ENCODE results near the gene MBD3L5. TPM values are rescaled to one million over a fixed set of nuclear protein-coding genes. Genes with fewer than 3 reads are reported as not detected.
"Not testable (repeated sequence)": the region's sequence is repeated elsewhere in the genome, so short reads cannot be mapped to it uniquely, and the experiment has no call there.

Gene MBD3L5
- not detected in 2 replicates for total RNA-seq

DNA sequence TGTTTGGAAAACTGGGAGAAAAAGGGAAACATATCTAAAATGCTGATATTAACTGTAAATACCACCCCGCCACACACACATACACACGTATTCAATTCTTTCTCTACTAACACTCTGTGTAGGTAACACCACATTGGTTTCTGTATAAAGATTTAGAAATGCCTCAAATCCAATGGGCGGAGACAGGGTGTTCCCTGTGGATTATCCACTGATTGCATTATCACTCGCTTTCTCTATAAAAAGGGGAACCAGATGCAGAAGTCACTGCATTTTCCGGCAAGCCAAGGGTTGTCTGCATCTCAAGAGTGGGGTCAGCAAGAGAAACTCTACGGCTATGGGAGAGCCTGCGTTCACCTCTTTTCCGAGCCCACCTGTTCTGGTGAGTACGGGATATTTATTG, at the start of gene MBD3L5:
Gene MBD3L5 (plus strand): TSS at position 301 of the 400 bp plus-strand sequence. CDS start 34 bp downstream, at position 335.
- not testable (repeated sequence) for DNase-seq (ENCODE audit: low read depth, low spot score)

DNA sequence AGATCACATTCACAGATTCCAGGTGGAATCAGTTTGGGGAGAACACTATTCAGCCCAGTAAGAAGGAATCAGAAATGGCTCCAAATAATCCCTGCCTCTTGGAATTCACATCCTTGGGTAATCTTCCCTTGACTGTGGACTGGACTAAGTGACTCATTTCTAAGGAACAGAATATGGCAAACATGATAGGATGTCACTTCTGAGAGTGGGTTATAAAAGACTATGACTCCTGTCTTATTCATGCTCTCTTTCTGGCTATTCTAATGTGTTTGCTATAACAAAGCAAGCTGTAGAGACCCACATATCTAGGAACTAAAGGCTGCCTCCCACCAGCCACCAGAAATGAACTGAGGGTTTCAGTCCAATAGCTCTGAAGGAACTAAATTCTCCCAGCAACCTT, 46.9 kb upstream of the MBD3L5 start:
- DNase-seq (ENCODE audit: low read depth, low spot score) = no peak

DNA sequence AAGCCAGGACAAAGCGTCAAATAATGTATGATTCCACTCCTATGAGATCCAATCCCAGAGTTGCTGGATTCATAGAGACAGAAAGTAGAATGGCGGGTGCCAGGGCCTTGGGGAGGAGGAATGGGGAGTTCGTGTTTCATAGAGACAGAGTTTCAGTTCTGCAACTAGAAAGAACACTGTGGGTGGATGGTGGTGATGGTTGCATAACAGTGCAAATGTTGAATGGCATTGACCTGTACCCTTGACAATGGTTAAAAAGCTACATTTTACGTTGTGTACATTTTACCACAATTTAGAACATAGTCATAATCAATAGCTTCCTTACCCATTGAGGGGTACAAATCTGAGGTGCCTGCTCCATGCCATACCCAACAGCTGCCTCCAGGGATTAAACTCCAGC, 42.5 kb upstream of the MBD3L5 start:
- no peak for DNase-seq (ENCODE audit: low read depth, low spot score)

DNA sequence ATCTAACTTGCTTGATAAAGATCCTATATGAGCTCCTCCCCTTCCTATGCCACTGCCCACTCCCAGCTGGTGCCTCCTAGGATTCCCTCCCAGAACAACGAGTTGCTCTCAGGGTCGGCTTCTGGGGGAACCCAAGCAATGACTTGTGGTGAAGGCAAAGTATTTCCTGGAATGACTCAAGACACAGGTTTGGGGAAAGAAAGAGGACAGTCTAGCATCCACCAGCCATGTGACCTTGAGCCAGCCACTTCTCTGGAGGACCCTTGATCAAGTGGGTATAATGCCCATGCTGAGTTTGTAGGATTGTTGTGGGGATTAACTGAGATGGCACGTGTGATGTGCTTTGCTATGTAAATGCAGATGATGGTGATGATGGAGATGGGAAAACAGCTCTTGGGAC, 42.1 kb upstream of the MBD3L5 start:
- DNase-seq (ENCODE audit: low read depth, low spot score) = no peak

DNA sequence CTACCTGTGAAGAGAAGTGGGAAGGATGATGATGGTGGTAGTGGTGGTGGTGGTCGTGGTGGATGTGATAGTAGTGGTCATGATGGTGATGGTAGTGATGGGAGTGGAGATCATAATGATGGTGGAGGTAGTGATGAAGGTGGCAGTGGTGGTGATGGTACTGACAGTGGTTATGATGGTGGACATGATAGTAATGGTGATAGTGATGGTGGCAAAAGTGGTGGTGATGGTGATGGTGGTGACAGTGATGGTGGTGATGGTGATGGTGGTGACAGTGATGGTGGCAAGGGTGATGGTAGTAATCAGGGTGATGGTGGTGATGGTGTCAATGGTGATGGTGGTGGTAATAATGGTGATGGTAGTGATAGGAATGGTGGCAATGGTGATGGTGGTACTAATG, 35.3 kb upstream of the MBD3L5 start:
- no peak for DNase-seq (ENCODE audit: low read depth, low spot score)

DNA sequence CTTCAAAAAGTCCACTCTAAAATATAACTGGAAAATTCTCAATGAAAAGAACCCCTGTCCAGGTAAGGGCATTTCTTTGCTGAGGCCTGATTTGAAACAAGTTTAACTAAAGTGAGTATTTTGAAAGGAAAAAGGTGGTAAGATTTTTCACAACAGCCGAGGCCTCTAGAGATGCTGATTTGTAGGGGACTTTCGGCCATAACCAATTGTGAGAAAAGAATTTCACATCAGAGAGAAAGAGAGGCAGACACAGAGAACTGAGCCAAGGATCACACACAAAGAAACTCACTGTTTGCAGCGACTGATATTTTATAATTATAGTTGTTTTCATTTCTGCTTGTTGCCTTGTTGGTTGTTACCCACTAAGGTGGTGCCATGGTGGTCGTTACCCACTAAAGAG, 33.6 kb upstream of the MBD3L5 start:
- no peak for DNase-seq (ENCODE audit: low read depth, low spot score)

DNA sequence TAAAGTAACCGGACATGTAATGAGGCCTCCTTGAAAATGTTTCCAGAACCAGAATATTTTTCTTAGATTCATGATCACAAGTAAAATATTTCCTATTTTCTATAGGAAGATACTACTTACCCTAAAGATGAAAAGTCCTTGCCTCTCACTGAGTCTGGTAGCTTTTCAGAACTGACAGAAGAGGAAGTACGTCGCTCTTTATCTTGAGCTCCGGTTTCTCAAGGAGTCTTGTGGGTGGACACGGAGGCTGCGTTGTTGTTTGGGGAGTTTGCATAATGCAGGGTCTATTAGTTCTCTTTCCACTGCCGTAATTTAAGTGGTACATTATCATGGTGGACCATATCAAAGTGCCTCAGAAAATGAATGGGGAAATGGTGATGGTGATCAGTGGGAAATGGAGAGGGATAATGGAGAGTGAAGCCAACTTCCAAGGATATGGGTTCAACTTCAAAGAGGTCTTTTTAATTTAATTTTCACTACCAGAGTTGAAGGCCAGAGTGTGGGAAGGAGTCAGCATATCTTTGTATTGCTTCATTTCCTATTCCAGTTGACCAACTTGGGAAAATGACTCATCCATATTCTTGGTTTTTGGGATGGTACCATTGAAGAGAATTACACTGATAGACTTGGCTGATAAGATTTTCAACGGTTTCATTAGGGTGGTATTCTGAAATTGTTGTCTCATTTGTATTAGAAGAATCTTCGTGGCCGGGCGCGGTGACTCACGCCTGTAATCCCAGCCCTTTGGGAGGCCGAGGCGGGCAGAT, 32.5 kb upstream of the MBD3L5 start:
- no peak for DNase-seq (ENCODE audit: low read depth, low spot score)

DNA sequence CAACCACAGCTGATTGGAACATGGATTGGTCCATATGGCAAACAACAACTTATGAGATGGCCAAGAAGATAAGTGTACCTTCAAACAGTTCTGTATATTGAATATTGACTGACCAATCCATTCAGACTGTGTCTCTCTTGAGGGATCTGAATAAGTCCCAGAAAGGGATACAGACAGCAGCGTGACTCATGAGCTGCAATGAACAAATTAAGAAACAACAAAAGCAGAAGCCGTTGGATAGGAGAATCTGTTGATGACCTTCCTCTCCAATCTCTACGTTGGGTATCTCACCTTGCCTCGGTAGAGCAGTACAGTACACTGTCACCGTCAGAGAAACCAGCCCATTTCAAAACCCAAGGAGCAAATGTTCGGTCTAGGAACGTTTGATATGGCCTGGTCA, 30.4 kb upstream of the MBD3L5 start:
- DNase-seq (ENCODE audit: low read depth, low spot score) = no peak

DNA sequence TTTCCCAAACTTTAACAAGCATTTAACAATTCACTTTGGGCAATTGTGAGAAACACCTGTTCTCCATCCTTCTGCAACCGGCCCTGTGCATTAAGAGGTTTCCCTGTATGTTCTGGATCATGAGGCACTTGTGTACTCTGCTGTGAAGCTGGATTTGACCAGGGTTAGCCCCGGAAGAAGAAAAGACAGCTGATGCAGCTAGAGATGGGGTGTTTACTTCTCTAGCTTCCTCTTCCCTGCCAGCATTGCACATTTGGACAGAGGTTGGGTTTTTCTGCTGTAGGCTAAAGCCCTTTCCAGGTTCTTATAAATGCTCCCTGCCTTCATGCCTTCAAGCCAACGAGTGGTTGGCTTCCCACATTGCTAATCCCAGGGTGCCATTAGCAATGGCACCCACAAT, 30.0 kb upstream of the MBD3L5 start:
- no peak for DNase-seq (ENCODE audit: low read depth, low spot score)

DNA sequence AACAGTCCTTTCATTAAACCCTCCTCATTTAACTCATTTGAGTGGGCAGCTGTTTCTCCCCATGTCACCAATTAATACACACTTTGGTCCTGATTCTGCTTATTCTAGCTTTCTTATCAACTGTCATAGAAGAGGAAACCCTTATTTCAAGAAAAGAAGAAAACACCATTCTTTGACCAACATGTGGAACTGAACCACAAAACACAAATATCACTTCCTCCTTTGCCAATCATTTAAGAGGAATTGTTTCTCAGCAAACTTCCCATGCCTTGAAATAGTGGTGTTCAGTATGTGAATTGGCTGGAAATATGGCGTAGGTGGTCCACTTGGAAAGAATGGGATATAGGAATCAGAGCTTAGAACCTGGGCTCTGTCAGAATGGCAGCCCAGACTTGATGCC, 29.6 kb upstream of the MBD3L5 start:
- DNase-seq (ENCODE audit: low read depth, low spot score) = no peak

DNA sequence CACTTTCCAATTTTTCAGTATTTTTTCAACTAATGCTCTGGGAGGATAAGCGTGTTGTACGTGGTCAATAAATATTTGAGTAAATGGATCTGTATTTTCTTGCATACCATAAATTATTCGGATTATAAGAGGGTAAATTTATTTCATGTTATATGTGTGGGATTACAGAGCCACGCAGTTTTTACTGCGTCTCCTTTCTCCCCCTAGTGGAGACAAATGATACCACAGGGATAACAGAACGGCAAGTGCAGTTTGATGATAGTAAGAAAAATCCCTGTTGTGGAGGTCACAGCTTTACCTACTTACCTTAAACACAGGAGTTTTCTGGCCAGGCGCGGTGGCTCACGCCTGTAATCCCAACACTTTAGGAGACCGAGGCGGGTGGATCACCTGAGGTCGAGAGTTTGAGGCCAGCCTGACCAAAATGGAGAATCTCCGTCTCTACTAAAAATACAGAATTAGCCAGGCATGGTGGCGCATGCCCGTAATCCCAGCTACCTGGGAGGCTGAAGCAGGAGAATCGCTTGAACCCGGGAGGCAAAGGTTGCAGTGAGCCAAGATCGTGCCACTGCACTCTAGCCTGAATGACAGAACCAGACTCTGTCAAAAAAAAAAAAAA, 26.0 kb upstream of the MBD3L5 start:
- DNase-seq (ENCODE audit: low read depth, low spot score) = no peak

DNA sequence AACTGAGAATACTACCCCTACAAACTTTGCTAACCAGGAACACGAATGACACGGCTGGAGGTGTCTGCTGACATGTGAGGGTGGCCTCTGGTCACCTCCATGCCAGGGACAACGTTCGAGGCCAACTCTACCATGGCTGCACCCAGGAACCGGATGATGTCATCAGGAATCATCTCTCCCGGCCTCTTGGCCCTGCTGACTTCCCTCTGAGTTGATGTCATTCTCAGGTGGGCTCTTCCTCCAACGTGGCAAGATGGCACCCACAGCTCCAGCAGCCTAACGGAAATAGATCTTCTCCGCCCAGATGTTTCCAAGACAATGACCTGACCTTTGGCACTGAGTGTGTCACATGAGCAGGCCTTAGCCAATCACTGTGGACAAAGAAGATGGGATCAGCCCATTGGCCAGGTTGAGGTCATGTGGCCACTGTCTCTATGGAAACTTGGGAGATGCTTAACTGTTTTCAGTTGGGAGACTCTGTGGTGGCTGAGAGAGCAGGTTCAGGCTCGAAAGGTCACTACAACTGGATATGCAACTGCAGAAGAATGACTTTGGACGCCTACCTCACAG, 24.2 kb upstream of the MBD3L5 start:
- DNase-seq (ENCODE audit: low read depth, low spot score) = no peak

DNA sequence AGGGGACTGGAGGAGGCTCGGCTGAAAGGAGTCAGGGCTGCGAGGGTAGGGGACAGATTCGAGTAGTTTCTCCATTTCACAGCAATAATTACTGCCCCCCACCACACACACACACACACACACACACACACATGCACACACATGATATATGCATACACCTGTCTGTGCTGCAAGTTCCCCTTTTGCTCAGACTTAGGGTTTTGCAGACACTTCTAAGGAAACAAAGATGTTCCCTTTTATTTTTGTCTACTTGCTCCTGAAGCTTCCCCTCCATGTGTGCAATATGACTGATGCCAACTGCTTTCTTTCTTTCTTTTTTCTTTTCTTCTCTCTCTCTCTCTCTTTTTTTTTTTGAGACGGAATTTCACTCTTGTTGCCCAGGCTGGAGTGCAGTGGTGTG, 22.5 kb upstream of the MBD3L5 start:
- DNase-seq (ENCODE audit: low read depth, low spot score) = no peak

DNA sequence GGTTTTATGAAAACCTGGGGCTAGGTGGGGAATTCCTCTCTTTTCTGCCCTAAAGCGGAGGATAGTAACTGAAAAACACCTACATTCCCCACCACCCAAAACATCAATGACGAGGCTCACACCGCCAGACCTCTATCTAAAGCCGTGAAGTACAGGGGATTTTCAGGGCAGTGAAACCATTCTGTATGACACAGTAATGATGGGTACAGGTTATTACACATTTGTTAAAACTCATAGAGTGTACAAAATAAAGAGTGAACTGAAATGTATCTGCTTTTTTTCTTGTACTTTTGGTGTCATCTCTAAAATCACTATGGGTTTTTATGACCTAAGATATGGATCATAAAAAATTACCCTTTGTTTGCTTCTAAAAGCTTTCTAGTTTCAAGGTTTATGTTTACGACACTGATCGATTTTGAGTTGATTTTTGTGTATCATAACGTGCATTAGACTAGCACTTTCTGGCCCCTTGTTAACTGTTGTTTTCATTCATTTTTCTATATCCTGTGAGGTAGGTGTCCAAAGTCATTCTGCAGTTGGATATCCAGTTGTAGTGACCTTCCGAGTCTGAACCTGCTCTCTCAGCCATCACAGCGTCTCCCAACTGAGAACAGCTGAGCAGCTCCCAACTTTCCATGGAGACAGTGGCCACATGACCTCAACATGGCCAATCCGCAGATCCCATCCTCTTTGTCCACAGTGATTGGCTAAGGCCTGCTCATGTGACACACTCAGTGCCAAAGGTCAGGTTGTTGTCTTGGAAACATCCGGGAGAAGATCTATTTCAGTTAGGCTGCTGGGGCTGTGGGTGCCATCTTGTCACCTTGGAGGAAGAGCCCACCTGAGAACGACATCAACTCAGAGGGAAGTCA, 19.4 kb upstream of the MBD3L5 start:
- DNase-seq (ENCODE audit: low read depth, low spot score) = no peak

DNA sequence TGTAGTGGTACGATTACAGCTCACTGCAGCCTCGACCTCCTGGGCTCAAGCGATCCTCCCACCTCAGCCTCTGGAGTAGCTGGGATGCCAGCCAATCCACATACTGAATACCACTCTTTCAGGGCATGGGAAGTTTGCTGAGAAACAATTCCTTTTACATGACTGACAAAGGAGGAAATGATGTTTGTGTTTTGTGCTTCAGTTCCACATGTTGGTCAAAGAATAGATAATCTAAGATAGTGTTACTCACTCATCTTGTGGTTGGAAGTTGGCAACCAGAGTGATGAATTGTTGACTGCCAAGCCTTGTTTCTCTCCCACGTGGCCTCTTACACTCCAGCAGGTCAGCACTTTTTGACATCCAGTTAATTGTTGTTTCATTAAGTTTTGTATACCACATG, 16.7 kb upstream of the MBD3L5 start:
- no peak for DNase-seq (ENCODE audit: low read depth, low spot score)

DNA sequence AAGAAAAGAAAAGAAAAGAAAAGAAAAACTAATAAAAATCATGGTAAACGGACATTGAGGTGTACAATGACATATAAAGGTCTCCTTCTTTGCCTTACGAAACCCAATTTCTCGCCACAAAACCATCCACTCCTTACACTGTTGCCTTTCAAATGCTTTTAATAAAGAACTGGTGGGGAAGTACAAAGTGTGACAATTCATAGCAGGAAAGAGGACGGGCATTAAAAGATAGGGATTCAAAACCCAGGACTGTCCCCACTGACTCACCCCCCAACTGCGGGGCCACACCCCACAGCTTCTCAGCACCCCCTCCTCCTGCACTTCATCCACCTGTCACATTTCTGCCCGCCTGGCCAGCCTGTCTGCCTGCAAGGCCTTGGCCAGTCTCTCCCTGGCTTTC, 11.6 kb upstream of the MBD3L5 start:
- DNase-seq (ENCODE audit: low read depth, low spot score) = no peak

DNA sequence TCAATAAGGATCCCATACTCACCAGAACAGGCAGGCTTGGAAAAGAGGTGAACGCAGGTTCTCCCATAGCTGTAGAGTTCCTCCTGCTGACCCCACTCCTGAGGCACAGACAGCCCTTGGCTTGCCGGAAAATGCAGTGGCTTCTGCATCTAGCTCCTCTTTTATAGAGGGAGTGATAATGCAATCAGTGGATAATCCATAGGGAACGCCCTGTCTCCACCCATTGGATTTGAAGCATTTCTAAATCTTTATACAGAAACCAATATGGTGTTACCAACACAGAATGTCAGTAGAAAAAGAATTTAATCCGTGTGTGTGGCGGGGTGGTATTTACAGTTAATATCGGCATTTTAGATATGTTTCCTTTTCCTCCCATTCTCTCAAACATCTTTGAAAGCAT, 9.0 kb upstream of the MBD3L5 start, which contains the start of gene MBD3L2B:
Gene MBD3L2B (minus strand): TSS at position 101 of the 400 bp plus-strand sequence. CDS start 34 bp downstream, at position 67.
- DNase-seq (ENCODE audit: low read depth, low spot score) = not testable (repeated sequence)

DNA sequence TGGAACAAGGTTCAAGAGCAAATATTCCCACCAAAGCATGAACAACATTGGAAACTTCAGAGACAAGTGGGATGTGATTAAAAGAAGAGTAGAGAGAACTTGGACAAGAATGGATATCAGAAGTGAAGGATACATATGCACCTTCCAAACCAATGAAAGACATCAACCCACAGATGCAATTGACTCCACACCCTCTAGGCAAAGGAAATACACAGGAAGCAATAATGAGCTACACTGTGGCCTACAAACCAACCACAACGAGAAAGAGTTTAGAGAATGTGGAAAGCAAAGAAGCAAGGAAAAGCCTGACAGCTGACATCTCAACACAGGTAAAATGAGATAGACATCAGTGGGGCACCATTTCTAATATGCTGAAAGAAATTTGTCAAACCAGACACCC, 1.6 kb upstream of the MBD3L5 start:
- DNase-seq (ENCODE audit: low read depth, low spot score) = not testable (repeated sequence)

DNA sequence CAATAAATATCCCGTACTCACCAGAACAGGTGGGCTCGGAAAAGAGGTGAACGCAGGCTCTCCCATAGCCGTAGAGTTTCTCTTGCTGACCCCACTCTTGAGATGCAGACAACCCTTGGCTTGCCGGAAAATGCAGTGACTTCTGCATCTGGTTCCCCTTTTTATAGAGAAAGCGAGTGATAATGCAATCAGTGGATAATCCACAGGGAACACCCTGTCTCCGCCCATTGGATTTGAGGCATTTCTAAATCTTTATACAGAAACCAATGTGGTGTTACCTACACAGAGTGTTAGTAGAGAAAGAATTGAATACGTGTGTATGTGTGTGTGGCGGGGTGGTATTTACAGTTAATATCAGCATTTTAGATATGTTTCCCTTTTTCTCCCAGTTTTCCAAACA, 9.7 kb downstream of the MBD3L5 start, which contains the start of gene MBD3L4:
Gene MBD3L4 (minus strand): TSS at position 101 of the 400 bp plus-strand sequence. CDS start 35 bp downstream, at position 66.
- not testable (repeated sequence) for DNase-seq (ENCODE audit: low read depth, low spot score)

DNA sequence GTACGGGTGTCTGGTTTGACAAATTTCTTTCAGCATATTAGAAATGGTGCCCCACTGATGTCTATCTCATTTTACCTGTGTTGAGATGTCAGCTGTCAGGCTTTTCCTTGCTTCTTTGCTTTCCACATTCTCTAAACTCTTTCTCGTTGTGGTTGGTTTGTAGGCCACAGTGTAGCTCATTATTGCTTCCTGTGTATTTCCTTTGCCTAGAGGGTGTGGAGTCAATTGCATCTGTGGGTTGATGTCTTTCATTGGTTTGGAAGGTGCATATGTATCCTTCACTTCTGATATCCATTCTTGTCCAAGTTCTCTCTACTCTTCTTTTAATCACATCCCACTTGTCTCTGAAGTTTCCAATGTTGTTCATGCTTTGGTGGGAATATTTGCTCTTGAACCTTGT, 11.2 kb downstream of the MBD3L5 start:
- not testable (repeated sequence) for DNase-seq (ENCODE audit: low read depth, low spot score)

DNA sequence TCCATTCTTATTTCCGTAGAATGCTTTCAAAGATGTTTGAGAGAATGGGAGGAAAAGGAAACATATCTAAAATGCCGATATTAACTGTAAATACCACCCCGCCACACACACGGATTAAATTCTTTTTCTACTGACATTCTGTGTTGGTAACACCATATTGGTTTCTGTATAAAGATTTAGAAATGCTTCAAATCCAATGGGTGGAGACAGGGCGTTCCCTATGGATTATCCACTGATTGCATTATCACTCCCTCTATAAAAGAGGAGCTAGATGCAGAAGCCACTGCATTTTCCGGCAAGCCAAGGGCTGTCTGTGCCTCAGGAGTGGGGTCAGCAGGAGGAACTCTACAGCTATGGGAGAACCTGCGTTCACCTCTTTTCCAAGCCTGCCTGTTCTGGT, 18.6 kb downstream of the MBD3L5 start, which contains the start of gene MBD3L2:
Gene MBD3L2 (plus strand): TSS at position 301 of the 400 bp plus-strand sequence. CDS start 53 bp downstream, at position 354.
- not testable (repeated sequence) for DNase-seq (ENCODE audit: low read depth, low spot score)
